Posterior vena cava (tissue), 2 donors: ENCODE measurements around the gene GNB1L. TPM values are rescaled to one million over a fixed set of nuclear protein-coding genes. Genes with fewer than 3 reads are reported as not detected.

Experiments used
- DNase-seq: peaks from one replicate; pipeline ENCODE4 v3.0.0-alpha.2; 2020; ENCODE audit warnings: low spot score
- intact Hi-C, 2 donors: fragments of 100-400 bp; cut with DNase I; formaldehyde crosslinking; loops; one replicate each; pipeline versions ENCODE4 v1.14.1 to v1.14.2; 2022 to 2023
- total RNA-seq, 2 donors: library from RNA; stranded (reverse); fragmentation: NEBNext Ultra II Directional; extraction: Animal tissue kit (Norgen Biotek cat#: 25700); gene quantifications; one replicate each; pipeline ENCODE4 v1.2.1, GENCODE V29; 2021
- donor health status: DM: yes; HTN: yes; CAD: no.
- donor health status: DM: yes; HTN: yes; CAD: no.

Gene GNB1L
- total RNA-seq, 2 donors from 2014 or later = 3.6 to 3.9 TPM

- DNase-seq = no peak
- intact Hi-C loops = no loop called here
These were observed 3.1 kb downstream of the GNB1L start for GRCh38 chr22:19851291-19852176.

GRCh38 chr22:19850763-19851109 lies 3.9 kb downstream of the GNB1L start:
- DNase-seq = no peak
- intact Hi-C loops = no loop called here

- no peak for DNase-seq
- intact Hi-C loops = no loop called here
These were observed 4.6 kb downstream of the GNB1L start for GRCh38 chr22:19849835-19850762.

GRCh38 chr22:19848298-19849224 lies 6.1 kb downstream of the GNB1L start:
- intact Hi-C loops = no loop called here
- DNase-seq = no peak

- intact Hi-C loops = no loop called here
- no peak for DNase-seq
These were observed 7.4 kb downstream of the GNB1L start for GRCh38 chr22:19847345-19847632.

- intact Hi-C loops = no loop called here
- no peak for DNase-seq
These were observed 7.9 kb downstream of the GNB1L start for GRCh38 chr22:19846620-19847344.

GRCh38 chr22:19845054-19845722 lies 9.5 kb downstream of the GNB1L start:
- intact Hi-C loops = no loop called here
- DNase-seq = no peak

GRCh38 chr22:19844377-19845053 lies 10.2 kb downstream of the GNB1L start:
- intact Hi-C loops = no loop called here
- DNase-seq = peak; percentile 91

GRCh38 chr22:19843857-19844376 lies 10.8 kb downstream of the GNB1L start:
- no peak for DNase-seq
- intact Hi-C loops = no loop called here

- intact Hi-C loops = no loop called here
- DNase-seq = no peak
These were observed 11.4 kb downstream of the GNB1L start for GRCh38 chr22:19843107-19843856.

- intact Hi-C loops = no loop called here
- no peak for DNase-seq
These were observed 12.1 kb downstream of the GNB1L start for GRCh38 chr22:19842393-19843106.

GRCh38 chr22:19841641-19842392 lies 12.9 kb downstream of the GNB1L start:
- intact Hi-C loops = no loop called here
- DNase-seq = no peak

- DNase-seq = no peak
- intact Hi-C loops = no loop called here
These were observed 13.6 kb downstream of the GNB1L start for GRCh38 chr22:19840955-19841640.

- no peak for DNase-seq
- intact Hi-C loops = no loop called here
These were observed 14.6 kb downstream of the GNB1L start for GRCh38 chr22:19840059-19840458.

GRCh38 chr22:19837915-19838314 lies 16.8 kb downstream of the GNB1L start:
- no peak for DNase-seq
- intact Hi-C loops = no loop called here
